Cardiac muscle cell (in vitro differentiated cells and primary cell): ENCODE results near the gene KLHDC1. TPM values are rescaled to one million over a fixed set of nuclear protein-coding genes. Genes with fewer than 3 reads are reported as not detected.
"Not testable (repeated sequence)": the region's sequence is repeated elsewhere in the genome, so short reads cannot be mapped to it uniquely, and the experiment has no call there.

Source experiments
- DNase-seq, 2 donors: peaks; one replicate each; pipeline versions ENCODE4 v3.0.0 to v3.0.0-alpha.2; 2010 to 2017; ENCODE audit warnings: low read depth in 1 of 2, low spot score in 1 of 2
- H3K27ac ChIP-seq: fragments of 200-600 bp; sonication (generic); 2 replicates; pipeline ENCODE4 v1.5.1; 2016
- H3K27me3 ChIP-seq: fragments of 200-600 bp; sonication (generic); 2 replicates; pipeline ENCODE4 v1.6.0; 2016; ENCODE audit warnings: control low read depth
- H3K36me3 ChIP-seq: fragments of 200-600 bp; sonication (generic); 2 replicates; pipeline ENCODE4 v1.5.1; 2016; ENCODE audit warnings: control low read depth
- H3K4me1 ChIP-seq: fragments of 200-600 bp; sonication (generic); 2 replicates; pipeline ENCODE4 v1.8.1; 2017; ENCODE audit warnings: low read depth, mild to moderate bottlenecking, mixed run types
- H3K4me3 ChIP-seq: fragments of 200-600 bp; sonication (generic); 2 replicates; pipeline ENCODE4 v1.5.1; 2016; ENCODE audit warnings: mild to moderate bottlenecking
- H3K9me3 ChIP-seq: fragments of 200-600 bp; sonication (generic); 2 replicates; pipeline ENCODE4 v1.5.1; 2017; ENCODE audit warnings: low read depth, mild to moderate bottlenecking, control low read depth
- polyA plus RNA-seq: library from polyadenylated mRNA; unstranded; fragments of >200 nt; fragmentation: Nextera tagmentation; extraction: Ambion mirVana; gene quantifications from 2 replicates; pipeline ENCODE4 v1.2.1, GENCODE V29; 2016
- total RNA-seq: library from RNA; depleted of rRNA; stranded (reverse); fragments of >200 nt; gene quantifications from 2 replicates; pipeline ENCODE4 v1.2.3, GENCODE V29; 2016
- TF ChIP-seq, protein P1 (sequence below): IDR thresholded peaks from 2 replicates; pipeline ENCODE4 v1.5.1; 2012; ENCODE audit warnings: low read depth, mild to moderate bottlenecking, low read length

KLHDC1 gene, protein sequence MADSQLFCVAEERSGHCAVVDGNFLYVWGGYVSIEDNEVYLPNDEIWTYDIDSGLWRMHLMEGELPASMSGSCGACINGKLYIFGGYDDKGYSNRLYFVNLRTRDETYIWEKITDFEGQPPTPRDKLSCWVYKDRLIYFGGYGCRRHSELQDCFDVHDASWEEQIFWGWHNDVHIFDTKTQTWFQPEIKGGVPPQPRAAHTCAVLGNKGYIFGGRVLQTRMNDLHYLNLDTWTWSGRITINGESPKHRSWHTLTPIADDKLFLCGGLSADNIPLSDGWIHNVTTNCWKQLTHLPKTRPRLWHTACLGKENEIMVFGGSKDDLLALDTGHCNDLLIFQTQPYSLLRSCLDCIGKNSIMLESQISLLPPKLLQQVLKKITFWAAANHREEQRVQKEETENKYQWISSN
- total RNA-seq: 0.85 and 2.6 TPM in 2 replicates
- polyA plus RNA-seq: 4.0 and 4.1 TPM in 2 replicates

DNA sequence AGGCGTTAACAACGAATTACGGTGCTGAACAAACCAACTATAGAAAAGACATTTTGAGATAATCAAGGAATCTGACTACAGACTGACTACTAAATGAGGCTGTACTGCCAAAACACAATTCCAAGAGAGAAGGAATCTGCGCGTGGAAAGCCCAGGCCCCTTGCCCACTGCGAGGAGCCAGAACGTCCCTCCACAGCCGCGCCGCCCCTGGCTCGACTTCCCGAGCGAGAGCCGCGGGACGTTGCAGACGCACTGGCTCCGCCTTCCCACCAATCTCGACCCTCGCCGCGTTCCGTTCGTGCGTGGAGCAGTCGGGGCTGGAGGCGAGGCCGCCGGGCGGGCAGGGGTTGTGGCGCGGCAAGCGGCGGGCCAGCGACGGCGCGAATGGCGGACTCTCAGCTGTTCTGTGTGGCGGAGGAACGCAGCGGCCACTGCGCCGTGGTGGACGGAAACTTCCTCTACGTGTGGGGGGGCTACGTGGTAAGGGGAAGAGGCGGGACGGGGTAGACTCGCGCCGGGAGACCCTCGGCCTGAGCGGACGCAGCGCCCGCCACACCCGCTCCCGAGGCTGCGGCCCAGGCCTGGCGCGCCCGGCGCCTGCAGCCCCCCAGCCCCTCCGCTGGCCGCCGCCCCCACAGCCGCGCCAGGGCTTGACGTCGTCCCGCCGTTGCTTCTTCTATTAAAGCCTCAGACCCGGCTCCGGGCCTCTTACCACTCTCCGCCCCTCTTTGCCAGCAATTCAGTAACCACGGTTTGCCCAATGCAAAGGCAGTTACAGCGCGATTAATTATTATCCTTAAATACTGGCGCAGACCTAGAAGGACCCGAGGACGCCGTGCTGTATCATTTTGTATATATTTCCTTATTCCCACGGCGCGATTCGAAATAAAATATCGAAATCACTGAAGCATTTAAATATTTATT lies at the start of gene KLHDC1:
Gene KLHDC1, plus strand, starts transcription at position 310 of the 924 bp plus-strand sequence. Its CDS starts 75 bp downstream, at position 385.
- H3K27ac ChIP-seq: peak within 1 kb of the TSS; percentile 95
- H3K4me3 ChIP-seq: peak within 1 kb of the TSS; percentile 44
- TF ChIP-seq, protein P1, sequence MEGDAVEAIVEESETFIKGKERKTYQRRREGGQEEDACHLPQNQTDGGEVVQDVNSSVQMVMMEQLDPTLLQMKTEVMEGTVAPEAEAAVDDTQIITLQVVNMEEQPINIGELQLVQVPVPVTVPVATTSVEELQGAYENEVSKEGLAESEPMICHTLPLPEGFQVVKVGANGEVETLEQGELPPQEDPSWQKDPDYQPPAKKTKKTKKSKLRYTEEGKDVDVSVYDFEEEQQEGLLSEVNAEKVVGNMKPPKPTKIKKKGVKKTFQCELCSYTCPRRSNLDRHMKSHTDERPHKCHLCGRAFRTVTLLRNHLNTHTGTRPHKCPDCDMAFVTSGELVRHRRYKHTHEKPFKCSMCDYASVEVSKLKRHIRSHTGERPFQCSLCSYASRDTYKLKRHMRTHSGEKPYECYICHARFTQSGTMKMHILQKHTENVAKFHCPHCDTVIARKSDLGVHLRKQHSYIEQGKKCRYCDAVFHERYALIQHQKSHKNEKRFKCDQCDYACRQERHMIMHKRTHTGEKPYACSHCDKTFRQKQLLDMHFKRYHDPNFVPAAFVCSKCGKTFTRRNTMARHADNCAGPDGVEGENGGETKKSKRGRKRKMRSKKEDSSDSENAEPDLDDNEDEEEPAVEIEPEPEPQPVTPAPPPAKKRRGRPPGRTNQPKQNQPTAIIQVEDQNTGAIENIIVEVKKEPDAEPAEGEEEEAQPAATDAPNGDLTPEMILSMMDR: no peak
- H3K27me3 ChIP-seq: no peaks in the 10 kb centered on the region
- peaks cover 8% of the 10 kb centered on the region for H3K4me1 ChIP-seq
- H3K36me3 ChIP-seq: no peaks in the 10 kb centered on the region
- peak; percentile 85 for DNase-seq
- H3K9me3 ChIP-seq: no peaks in the 10 kb centered on the region

DNA sequence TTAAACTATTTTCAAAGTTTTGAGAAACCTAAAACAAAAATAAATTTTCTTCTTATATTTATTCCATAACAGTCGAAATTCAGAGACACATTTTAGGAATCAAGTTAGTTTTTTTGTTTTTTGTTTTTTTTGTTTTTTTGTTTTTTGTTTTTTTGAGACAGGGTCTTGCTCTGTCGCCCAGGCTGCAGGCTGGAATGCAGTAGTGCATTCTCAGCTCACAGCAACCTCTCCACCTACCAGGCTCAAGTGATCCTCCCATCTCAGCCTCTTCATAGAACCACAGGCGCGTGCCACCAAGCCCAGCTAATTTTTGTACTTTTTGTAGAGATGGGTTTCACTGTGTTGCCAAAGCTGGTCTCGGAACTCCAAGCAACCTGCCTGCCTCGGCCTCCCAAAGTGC lies 39.4 kb upstream of the KLHDC1 start:
- Histone ChIP-seq H3K4me1 (no peaks in the 10 kb centered on the region), H3K27me3 (no peaks in the 10 kb centered on the region), H3K9me3 (no peaks in the 10 kb centered on the region), H3K27ac (no peak overlapping the region), H3K4me3 (no peak overlapping the region), H3K36me3 (no peaks in the 10 kb centered on the region)
- TF ChIP-seq, protein P1: no peak
- no peak for DNase-seq

DNA sequence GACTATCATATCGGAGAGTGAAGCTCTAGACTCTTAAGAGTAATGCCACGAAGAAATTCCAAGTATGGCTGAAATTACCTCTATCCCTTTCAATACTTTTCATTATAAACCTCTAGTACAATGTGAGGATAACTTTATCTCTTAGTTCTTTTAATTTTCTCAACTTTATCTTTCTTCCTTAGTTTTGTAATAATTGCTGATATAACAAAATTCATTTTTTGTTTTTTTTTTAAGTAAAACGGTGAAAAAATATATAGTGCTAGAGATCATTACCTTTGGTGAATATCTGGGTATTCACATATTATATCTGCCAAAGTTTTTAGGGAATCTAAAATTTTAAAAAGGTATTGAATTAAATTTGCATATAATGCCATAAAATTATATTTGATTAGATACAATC lies 38.4 kb upstream of the KLHDC1 start:
- Histone ChIP-seq H3K36me3 (no peaks in the 10 kb centered on the region), H3K27ac (no peak overlapping the region), H3K4me1 (no peaks in the 10 kb centered on the region), H3K27me3 (no peaks in the 10 kb centered on the region), H3K9me3 (no peaks in the 10 kb centered on the region), H3K4me3 (no peak overlapping the region)
- DNase-seq: no peak
- TF ChIP-seq, protein P1: no peak

DNA sequence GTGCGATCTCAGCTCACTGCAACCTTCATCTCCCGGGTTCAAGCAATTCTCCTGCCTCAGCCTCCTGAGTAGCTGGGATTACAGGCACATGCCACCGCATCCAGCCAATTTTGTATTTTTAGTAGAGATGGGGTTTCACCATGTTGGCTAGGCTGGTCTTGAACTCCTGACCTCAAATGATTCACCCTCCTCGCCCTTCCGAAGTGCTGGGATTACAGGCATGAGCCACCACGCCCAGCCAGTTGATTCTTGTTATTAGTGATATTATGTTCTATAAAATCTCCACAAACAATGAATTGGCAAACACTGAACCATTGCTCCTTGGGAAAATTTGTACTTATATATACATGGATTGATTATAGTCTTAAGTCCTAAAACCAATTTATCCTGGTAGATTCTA lies 35.4 kb upstream of the KLHDC1 start:
- not testable (repeated sequence) for H3K4me1 ChIP-seq, H3K27ac ChIP-seq, H3K36me3 ChIP-seq, DNase-seq, H3K27me3 ChIP-seq, H3K4me3 ChIP-seq, H3K9me3 ChIP-seq

DNA sequence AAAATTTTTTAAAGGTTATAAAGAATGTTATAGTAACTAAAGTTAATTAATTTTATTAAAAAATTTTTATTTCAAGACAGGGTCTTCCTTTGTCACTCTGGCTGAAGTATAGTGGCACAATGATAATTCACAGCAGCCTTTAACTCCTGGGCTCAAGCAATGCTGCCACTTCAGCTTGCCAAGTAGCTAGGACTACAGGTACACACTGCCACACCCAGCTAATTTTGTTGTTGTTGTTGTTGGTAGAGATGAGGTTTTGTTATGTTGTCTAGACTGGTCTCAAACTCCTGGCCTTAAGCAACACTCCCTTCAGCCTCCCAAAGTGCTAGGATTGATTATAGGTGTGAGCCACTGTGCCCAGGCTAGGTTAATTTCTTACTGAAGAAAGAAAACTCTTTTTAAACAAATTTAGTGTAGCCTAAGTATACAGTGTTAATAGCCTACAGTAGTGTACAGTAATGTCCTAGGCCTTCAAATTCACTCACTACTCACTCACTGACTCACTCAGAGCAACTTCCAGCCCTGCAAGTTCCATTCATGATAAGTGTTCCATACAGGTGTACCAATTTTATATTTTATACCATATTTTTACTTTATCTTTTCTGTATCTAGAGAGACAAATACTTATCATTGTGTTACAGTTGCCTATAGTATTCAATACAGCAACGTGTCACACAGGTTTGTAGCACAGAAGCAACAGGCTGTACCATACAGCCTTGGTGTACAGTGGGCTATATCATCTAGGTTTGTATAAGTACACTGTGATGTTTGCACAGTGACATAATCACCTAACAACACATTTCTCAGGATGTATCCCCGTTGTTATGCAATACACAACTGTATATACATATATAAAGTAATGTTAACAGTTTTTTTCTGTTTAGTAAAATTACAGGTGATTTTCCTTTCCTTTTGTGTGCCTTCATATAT lies 33.1 kb upstream of the KLHDC1 start:
- Histone ChIP-seq H3K9me3 (no peaks in the 10 kb centered on the region), H3K4me1 (no peaks in the 10 kb centered on the region), H3K4me3 (no peak overlapping the region), H3K27me3 (no peaks in the 10 kb centered on the region), H3K36me3 (no peaks in the 10 kb centered on the region), H3K27ac (no peak overlapping the region)
- no peak for DNase-seq
- TF ChIP-seq, protein P1: no peak
